Smooth muscle cell (in vitro differentiated cells): ENCODE data around the gene TNKS1BP1. TPM values are rescaled to one million over a fixed set of nuclear protein-coding genes. Genes with fewer than 3 reads are reported as not detected.

Experiments
- DNase-seq: peaks from one replicate; lab custom pipeline; 2025; ENCODE audit not compliant: unreplicated experiment; lab: John Stamatoyannopoulos, UW
- H2AFZ ChIP-seq: fragments of 200-600 bp; sonication (generic); 2 replicates; pipeline ENCODE4 v1.6.0; 2016; ENCODE audit warnings: antibody characterized with exemption, low read depth, mild to moderate bottlenecking
- H3F3A ChIP-seq: fragments of 200-600 bp; sonication (generic); 2 replicates; pipeline ENCODE4 v1.6.0; 2017; ENCODE audit warnings: antibody characterized with exemption, low read depth
- H3K27ac ChIP-seq: fragments of 200-600 bp; sonication (generic); 2 replicates; pipeline ENCODE4 v1.5.1; 2016; ENCODE audit warnings: low read depth, mild to moderate bottlenecking
- H3K27me3 ChIP-seq: fragments of 200-600 bp; sonication (generic); 2 replicates; pipeline ENCODE4 v1.6.1; 2016; ENCODE audit warnings: low read depth, mild to moderate bottlenecking
- H3K36me3 ChIP-seq: fragments of 200-600 bp; sonication (generic); 2 replicates; pipeline ENCODE4 v1.5.1; 2016; ENCODE audit warnings: low read depth
- H3K4me1 ChIP-seq: fragments of 200-600 bp; sonication (generic); 2 replicates; pipeline ENCODE4 v1.5.1; 2016; ENCODE audit warnings: low read depth
- H3K4me2 ChIP-seq: fragments of 200-600 bp; sonication (generic); 2 replicates; pipeline ENCODE4 v1.6.0; 2016; ENCODE audit warnings: mild to moderate bottlenecking
- H3K4me3 ChIP-seq: fragments of 200-600 bp; sonication (generic); 2 replicates; pipeline ENCODE4 v1.5.1; 2016; ENCODE audit warnings: mild to moderate bottlenecking
- H3K79me2 ChIP-seq: fragments of 200-600 bp; sonication (generic); 2 replicates; pipeline ENCODE4 v1.6.0; 2016; ENCODE audit warnings: low read depth, mild to moderate bottlenecking
- H3K9ac ChIP-seq: fragments of 200-600 bp; sonication (generic); 2 replicates; pipeline ENCODE4 v1.6.0; 2016; ENCODE audit warnings: low read depth
- H3K9me3 ChIP-seq: fragments of 200-600 bp; sonication (generic); replicated peaks from 2 replicates; pipeline ENCODE4 v1.5.1; 2016; ENCODE audit warnings: low read depth
- H4K20me1 ChIP-seq: fragments of 200-600 bp; sonication (generic); 2 replicates; pipeline ENCODE4 v1.6.0; 2016; ENCODE audit warnings: low read depth
- CTCF ChIP-seq: fragments of 200-600 bp; sonication (generic); IDR thresholded peaks from 2 replicates; pipeline ENCODE4 v1.5.1; 2017; ENCODE audit warnings: borderline replicate concordance, mild to moderate bottlenecking, antibody characterized with exemption; ENCODE audit not compliant: insufficient read depth, poor library complexity, severe bottlenecking
- WGBS: methylation state at CpG from one replicate; pipeline ENCODE4 v1.1.7; 2016; ENCODE audit warnings: low lambda C conversion rate; 5-methylcytosine and 5-hydroxymethylcytosine counted together
- polyA plus RNA-seq: library from polyadenylated mRNA; unstranded; fragments of >200 nt; fragmentation: Nextera tagmentation; extraction: Ambion mirVana; gene quantifications from 2 replicates; pipeline ENCODE4 v1.2.1, GENCODE V29; 2016
- total RNA-seq: library from RNA; depleted of rRNA; stranded (reverse); fragments of >200 nt; gene quantifications from 2 replicates; pipeline ENCODE4 v1.2.3, GENCODE V29; 2014

TNKS1BP1 gene
- total and polyA plus RNA-seq, 2 experiments from 2014 or later: 46.3 to 86.3 TPM

GRCh38 chr11:57273448-57274058 lies 51.2 kb downstream of the TNKS1BP1 start:
- no peak overlapping the region for H3K9ac ChIP-seq
- 90% methylated on average over 4 of the region's 4 CpGs for WGBS
- no peak overlapping the region for H2AFZ ChIP-seq
- no peaks in the 10 kb centered on the region for H3K9me3 ChIP-seq
- H3K4me3 ChIP-seq: no peak overlapping the region
- peaks cover 12% of the 10 kb centered on the region for H3K4me1 ChIP-seq
- no peaks in the 10 kb centered on the region for H3K36me3 ChIP-seq
- H3K4me2 ChIP-seq: no peak overlapping the region
- no peak overlapping the region for H3K27ac ChIP-seq
- H3K79me2 ChIP-seq: no peaks in the 10 kb centered on the region
- no peaks in the 10 kb centered on the region for H3K27me3 ChIP-seq
- no peaks in the 10 kb centered on the region for H4K20me1 ChIP-seq
- no peak for TF ChIP-seq CTCF
- no peak for DNase-seq
- H3F3A ChIP-seq: no peaks in the 10 kb centered on the region

GRCh38 chr11:57269571-57270021 lies 55.2 kb downstream of the TNKS1BP1 start:
- H2AFZ ChIP-seq: no peak overlapping the region
- H3K79me2 ChIP-seq: no peaks in the 10 kb centered on the region
- H3K27me3 ChIP-seq: no peaks in the 10 kb centered on the region
- DNase-seq: no peak
- no peaks in the 10 kb centered on the region for H3K4me1 ChIP-seq
- no peak overlapping the region for H3K27ac ChIP-seq
- 54% methylated on average over 3 of the region's 3 CpGs for WGBS
- no peak overlapping the region for H3K4me2 ChIP-seq
- H3K9ac ChIP-seq: no peak overlapping the region
- H3K36me3 ChIP-seq: no peaks in the 10 kb centered on the region
- H3K9me3 ChIP-seq: no peaks in the 10 kb centered on the region
- no peaks in the 10 kb centered on the region for H4K20me1 ChIP-seq
- TF ChIP-seq CTCF: no peak
- no peaks in the 10 kb centered on the region for H3F3A ChIP-seq
- H3K4me3 ChIP-seq: no peak overlapping the region

- Histone ChIP-seq H3K36me3 (no peaks in the 10 kb centered on the region), H3K27ac (no peak overlapping the region), H3K4me2 (no peak overlapping the region), H3F3A (no peaks in the 10 kb centered on the region), H3K79me2 (no peaks in the 10 kb centered on the region), H3K4me1 (no peaks in the 10 kb centered on the region), H4K20me1 (no peaks in the 10 kb centered on the region), H3K27me3 (no peaks in the 10 kb centered on the region), H2AFZ (no peak overlapping the region), H3K9ac (no peak overlapping the region), H3K9me3 (no peaks in the 10 kb centered on the region), H3K4me3 (no peak overlapping the region)
- DNase-seq: no peak
- no peak for TF ChIP-seq CTCF
Observed at GRCh38 chr11:57266157-57266556, 58.6 kb downstream of the TNKS1BP1 start.

GRCh38 chr11:57263351-57263750 lies 61.4 kb downstream of the TNKS1BP1 start:
- Histone ChIP-seq H3K27ac (no peak overlapping the region), H3K9me3 (no peaks in the 10 kb centered on the region), H4K20me1 (no peaks in the 10 kb centered on the region), H3K79me2 (no peaks in the 10 kb centered on the region), H3F3A (no peaks in the 10 kb centered on the region), H2AFZ (no peak overlapping the region), H3K4me1 (no peaks in the 10 kb centered on the region), H3K9ac (no peak overlapping the region), H3K36me3 (no peaks in the 10 kb centered on the region), H3K4me3 (no peak overlapping the region), H3K27me3 (no peaks in the 10 kb centered on the region), H3K4me2 (no peak overlapping the region)
- 82% methylated on average over 7 of the region's 7 CpGs for WGBS
- no peak for TF ChIP-seq CTCF
- no peak for DNase-seq
